Naive thymus-derived CD8-positive, alpha-beta T cell (primary cell): ENCODE measurements around the gene FRMPD3. TPM values are rescaled to one million over a fixed set of nuclear protein-coding genes. Genes with fewer than 3 reads are reported as not detected.
"Not testable (repeated sequence)": the region's sequence is repeated elsewhere in the genome, so short reads cannot be mapped to it uniquely, and the experiment has no call there.

Source experiments
- ATAC-seq, 2 donors: fragments of 150-1000 bp; cut with Tn5 transposase in 1 of 2; sonication (Bioruptor Pico), chemical (Tn5 transposase) in 1 of 2; 1 replicate in 1 of 2; 2 replicates in 1 of 2; pipeline ENCODE4 v1.10.0; 2021; ENCODE audit warnings: mild to moderate bottlenecking in 2 of 2, moderate library complexity in 2 of 2
- POLR2A ChIA-PET: fragments of 350-600 bp; sonication (Branson Sonifier 250); formaldehyde crosslinking; loops from one replicate; lab custom pipeline; 2021; ENCODE audit warnings: antibody characterized with exemption; lab: Charles Lee
- DNase-seq, 10 donors: peaks; one replicate each; pipeline versions ENCODE4 v3.0.0 to v3.0.0-alpha.2; 2020 to 2022
- H3K27ac Mint-ChIP-seq, 10 donors: one replicate each; pipeline ENCODE4 v1.8.0; 2020 to 2022; ENCODE audit warnings: mild to moderate bottlenecking in 10 of 10, mixed read lengths in 10 of 10, moderate library complexity in 4 of 10, inconsistent platforms in 1 of 10
- H3K27me3 Mint-ChIP-seq, 5 donors: one replicate each; pipeline ENCODE4 v1.8.0; 2021 to 2022; ENCODE audit warnings: mixed read lengths in 5 of 5
- H3K36me3 Mint-ChIP-seq, 3 donors: one replicate each; pipeline ENCODE4 v1.8.0; 2020 to 2022; ENCODE audit warnings: mixed read lengths in 3 of 3, mild to moderate bottlenecking in 2 of 3, inconsistent platforms in 1 of 3
- H3K4me1 Mint-ChIP-seq, 4 donors: one replicate each; pipeline ENCODE4 v1.8.0; 2021 to 2022; ENCODE audit warnings: mixed read lengths in 4 of 4
- H3K4me3 Mint-ChIP-seq, 10 donors: one replicate each; pipeline ENCODE4 v1.8.0; 2020 to 2022; ENCODE audit warnings: mild to moderate bottlenecking in 10 of 10, mixed read lengths in 10 of 10, moderate library complexity in 6 of 10, inconsistent platforms in 1 of 10
- H3K9me3 Mint-ChIP-seq, 9 donors: one replicate each; pipeline ENCODE4 v1.8.0; 2020 to 2022; ENCODE audit warnings: mixed read lengths in 9 of 9, mild to moderate bottlenecking in 3 of 9, inconsistent platforms in 1 of 9, moderate library complexity in 1 of 9
- polyA plus RNA-seq, 3 donors: library from polyadenylated mRNA; unstranded; fragments of 300-500 nt; fragmentation: Illumina TruSeq; gene quantifications; one replicate each; pipeline ENCODE4 v1.2.3, GENCODE V29; 2021
- total RNA-seq, 8 experiments: library from RNA in 2 of 8; stranded (reverse) in 2 of 8; gene quantifications; one replicate each; pipeline ENCODE4 v1.2.3 and lab custom pipeline; 2021 to 2026

FRMPD3 gene
- total and polyA plus RNA-seq, 5 experiments from 2014 or later, result 0.10 to 0.13 (median 0.11) TPM; not detected in 2

DNA sequence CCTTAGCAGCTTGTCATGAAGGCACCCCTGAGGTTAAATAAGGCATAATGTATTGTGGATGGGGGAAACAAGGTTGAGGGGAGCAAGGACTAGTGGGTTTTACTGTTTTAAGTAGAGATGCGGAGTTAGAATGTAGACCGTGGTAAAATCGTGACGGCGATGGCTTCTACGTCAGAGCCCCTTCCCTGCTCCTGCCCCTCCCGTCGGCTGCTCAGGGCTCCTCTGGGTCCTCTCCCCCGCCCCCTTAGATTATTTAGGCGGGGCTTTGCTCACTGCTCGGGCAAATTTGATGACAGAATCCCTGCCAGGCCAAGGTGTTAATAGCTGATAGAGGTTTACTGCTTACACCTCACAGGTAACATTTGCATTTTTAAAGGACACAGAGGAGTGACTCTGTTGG lies 2.3 kb downstream of the FRMPD3 start:
- Mint-ChIP-seq H3K4me3 (peak overlapping the region in 6 of 10 donors; percentile 6 to 88 (median 65)), H3K36me3 (peaks cover 0 to 2% (median 0%) of the 10 kb centered on the region in 3 donors), H3K9me3 (peaks cover 0 to 4% (median 0%) of the 10 kb centered on the region in 9 donors), H3K4me1 (peaks cover 9 to 24% (median 17%) of the 10 kb centered on the region in 4 donors), H3K27ac (peak overlapping the region in 1 of 10 donors; percentile 90), H3K27me3 (peaks cover 6 to 54% (median 30%) of the 10 kb centered on the region in 5 donors)
- POLR2A ChIA-PET, result no interaction called here
- DNase-seq (peak in 1 of 10 donors; percentile 4), ATAC-seq (peak; percentile 35 to 43)

DNA sequence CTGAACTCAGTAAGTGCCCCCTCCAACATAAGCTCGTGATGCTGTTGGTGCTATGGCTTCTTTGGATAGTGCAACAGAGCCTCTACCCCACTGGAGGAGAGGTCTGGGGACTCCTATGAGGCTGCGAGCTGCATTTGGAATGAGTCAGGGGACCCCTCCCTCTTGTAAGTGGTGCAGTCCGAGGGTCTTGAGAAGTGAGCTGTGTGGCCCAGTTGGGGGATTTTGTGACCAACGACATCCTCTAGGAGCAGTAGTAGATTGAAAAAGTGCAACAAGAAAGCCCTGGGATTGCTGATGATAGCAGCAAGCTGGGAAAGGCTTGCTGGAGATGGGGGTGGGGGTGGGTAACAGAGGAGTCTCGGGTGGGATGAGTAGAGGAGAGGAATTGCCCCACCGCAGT lies 3.1 kb downstream of the FRMPD3 start:
- Mint-ChIP-seq H3K27me3 (peaks cover 6 to 48% (median 31%) of the 10 kb centered on the region in 5 donors), H3K4me3 (no peak overlapping the region), H3K36me3 (peaks cover 0 to 2% (median 0%) of the 10 kb centered on the region in 3 donors), H3K9me3 (peaks cover 0 to 4% (median 0%) of the 10 kb centered on the region in 9 donors), H3K4me1 (peaks cover 9 to 24% (median 17%) of the 10 kb centered on the region in 4 donors), H3K27ac (no peak overlapping the region)
- POLR2A ChIA-PET, result no interaction called here
- ATAC-seq (no peak), DNase-seq (no peak)

DNA sequence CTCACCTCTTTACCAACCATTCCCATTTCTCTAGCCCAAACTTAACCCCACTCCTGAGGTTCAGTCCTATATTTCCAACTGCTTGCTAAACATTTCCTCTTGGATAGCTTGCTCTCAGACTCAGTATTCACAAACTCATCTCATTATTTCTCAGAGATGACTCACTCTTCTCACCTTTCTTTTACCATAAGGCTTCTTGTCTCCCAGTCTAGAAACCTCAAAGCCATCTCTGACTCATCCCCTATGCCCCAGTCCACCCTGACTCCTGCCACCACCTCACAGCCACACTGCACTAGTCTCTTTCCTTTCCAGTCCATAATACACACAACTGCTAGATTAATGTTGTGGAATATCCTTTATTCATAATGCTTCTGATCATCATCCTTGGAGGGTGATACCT lies 4.8 kb downstream of the FRMPD3 start:
- DNase-seq (peak in 1 of 10 donors; percentile 27), ATAC-seq (no peak)

DNA sequence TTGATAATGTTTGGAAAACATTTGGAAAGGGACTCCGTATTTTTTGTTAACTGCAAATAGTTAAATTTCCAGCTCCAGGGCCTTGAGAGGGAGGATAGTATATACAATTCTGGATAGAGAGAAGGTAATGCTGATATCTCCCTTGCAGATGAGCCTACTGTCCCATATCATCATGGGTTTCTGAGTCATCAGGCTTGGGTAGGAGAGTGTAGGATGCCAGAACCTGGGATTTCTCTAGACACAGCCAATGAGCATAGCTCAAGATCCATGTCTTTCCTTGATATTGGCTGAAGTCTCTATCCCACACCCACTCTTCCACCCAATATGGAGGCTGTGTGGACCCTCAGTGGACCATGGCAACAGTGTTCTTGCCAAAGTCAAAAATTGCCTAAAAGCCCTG lies 7.8 kb downstream of the FRMPD3 start:
- Mint-ChIP-seq H3K36me3 (no peaks in the 10 kb centered on the region), H3K27me3 (peaks cover 3 to 34% (median 18%) of the 10 kb centered on the region in 5 donors), H3K9me3 (no peaks in the 10 kb centered on the region), H3K27ac (no peak overlapping the region), H3K4me1 (no peaks in the 10 kb centered on the region), H3K4me3 (no peak overlapping the region)
- DNase-seq (no peak), ATAC-seq (no peak)
- POLR2A ChIA-PET, result no interaction called here

More for the DNA sequence above, 4.8 kb downstream of the FRMPD3 start:
- H3K9me3 Mint-ChIP-seq, result peaks cover 0 to 4% (median 0%) of the 10 kb centered on the region in 9 donors
- H3K27ac Mint-ChIP-seq, result no peak overlapping the region
- peaks cover 7 to 16% (median 12%) of the 10 kb centered on the region in 4 donors for H3K4me1 Mint-ChIP-seq
- H3K4me3 Mint-ChIP-seq, result no peak overlapping the region
- POLR2A ChIA-PET, result no interaction called here
- H3K36me3 Mint-ChIP-seq, result peaks cover 0 to 2% (median 0%) of the 10 kb centered on the region in 3 donors
- peaks cover 10 to 44% (median 31%) of the 10 kb centered on the region in 5 donors for H3K27me3 Mint-ChIP-seq

DNA sequence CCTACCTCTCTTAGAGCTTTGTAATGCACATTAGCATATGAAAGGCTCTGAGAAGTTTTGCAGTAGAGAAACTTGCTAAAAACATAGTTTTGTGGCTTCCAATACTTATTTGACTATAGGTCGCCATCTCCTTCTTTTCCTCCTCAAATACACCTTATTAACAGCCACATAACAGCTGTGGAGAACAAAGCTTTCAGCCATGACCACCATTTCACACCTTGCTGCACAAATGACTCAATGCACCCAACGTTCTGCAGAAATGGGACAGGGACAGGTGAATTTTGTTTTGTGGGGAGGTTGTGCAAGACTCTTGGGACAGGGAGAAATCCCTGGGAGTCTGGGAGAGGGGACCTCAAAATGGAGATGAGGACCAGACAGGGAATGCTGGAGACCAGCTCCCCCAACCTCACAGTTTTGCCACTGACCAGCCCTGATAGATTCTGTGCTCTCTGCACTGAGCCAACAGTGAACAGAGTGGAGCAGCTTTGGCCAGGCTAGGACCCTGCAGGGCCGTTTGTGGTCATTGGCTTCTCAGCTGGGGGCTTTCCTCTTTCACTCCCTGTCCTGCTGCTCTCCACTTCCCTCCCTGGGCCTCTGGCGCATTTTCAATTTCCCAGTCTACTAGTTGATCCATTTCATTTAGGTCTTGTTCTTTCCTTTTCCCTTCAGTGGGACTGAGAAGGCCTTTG lies 16.6 kb downstream of the FRMPD3 start:
- H3K4me1 Mint-ChIP-seq, result no peaks in the 10 kb centered on the region
- no peaks in the 10 kb centered on the region for H3K36me3 Mint-ChIP-seq
- ATAC-seq, result no peak
- no peak for DNase-seq
- H3K27me3 Mint-ChIP-seq, result peaks cover 0 to 11% (median 5%) of the 10 kb centered on the region in 5 donors
- no peak overlapping the region for H3K27ac Mint-ChIP-seq
- H3K9me3 Mint-ChIP-seq, result no peaks in the 10 kb centered on the region
- POLR2A ChIA-PET, result no interaction called here
- H3K4me3 Mint-ChIP-seq, result no peak overlapping the region

DNA sequence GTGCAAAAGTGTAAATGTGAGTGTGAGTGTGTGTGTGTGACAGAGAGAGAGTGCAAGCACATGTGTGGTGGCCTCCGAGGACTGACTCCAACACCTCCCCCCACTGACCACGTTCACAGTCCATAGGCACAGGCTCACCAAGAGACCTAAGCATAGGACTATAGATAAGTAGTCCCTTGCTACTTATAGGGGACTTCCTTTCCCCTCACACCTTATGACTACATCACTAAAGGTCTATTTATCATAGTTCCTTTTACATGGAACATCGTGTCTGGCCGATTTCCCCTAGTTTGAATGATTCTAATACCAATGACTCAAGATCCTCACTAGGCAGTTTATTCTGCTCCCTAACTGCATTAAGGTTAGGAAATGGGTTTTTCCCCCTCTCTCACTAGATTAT lies 17.8 kb downstream of the FRMPD3 start:
- H3K27ac Mint-ChIP-seq, result no peak overlapping the region
- peaks cover 0 to 4% (median 2%) of the 10 kb centered on the region in 5 donors for H3K27me3 Mint-ChIP-seq
- DNase-seq, result no peak
- POLR2A ChIA-PET, result no interaction called here
- H3K4me3 Mint-ChIP-seq, result no peak overlapping the region
- no peaks in the 10 kb centered on the region for H3K36me3 Mint-ChIP-seq
- no peak for ATAC-seq
- peaks cover 0 to 3% (median 0%) of the 10 kb centered on the region in 9 donors for H3K9me3 Mint-ChIP-seq
- H3K4me1 Mint-ChIP-seq, result no peaks in the 10 kb centered on the region

DNA sequence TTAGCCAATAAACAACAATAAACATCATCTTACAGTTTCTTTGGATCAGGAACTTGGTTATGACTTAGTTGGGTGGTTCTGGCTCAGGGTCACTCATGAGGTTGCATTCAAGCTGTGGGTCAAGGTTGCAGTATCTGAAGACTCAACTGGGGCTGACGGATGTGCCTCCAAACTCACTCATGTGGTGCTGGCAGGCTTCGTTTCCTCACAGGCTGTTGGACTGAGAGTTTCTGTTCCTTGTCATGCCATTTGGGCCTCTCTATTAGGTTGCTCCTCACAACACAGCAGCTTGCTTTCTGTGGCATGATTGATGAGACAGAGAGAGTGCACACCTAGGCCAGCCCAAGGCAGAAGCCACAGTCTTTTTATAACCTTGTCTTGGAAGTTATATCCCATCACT lies 20.7 kb downstream of the FRMPD3 start:
- no peaks in the 10 kb centered on the region for H3K36me3 Mint-ChIP-seq
- ATAC-seq, result no peak
- POLR2A ChIA-PET, result no interaction called here

DNA sequence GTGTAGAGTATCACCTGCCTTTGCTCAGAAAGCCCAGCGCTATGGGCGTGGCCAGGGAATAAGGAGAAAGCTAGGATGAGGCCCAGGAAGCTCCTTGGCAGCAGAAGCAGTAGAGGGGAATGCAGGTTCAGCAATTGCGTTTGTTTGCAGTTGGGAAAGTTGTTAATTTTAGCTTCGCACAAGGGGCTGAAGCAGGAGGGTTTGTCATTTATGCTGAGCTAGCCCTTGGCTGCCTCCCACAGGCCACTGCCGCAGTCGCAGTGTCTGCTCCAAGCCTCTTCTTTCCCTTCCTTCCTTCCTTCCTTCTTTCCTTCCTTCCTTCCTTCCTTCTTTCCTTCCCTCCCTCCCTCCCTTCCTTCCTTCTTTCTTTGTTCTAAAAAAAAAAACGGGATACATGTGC lies 21.5 kb downstream of the FRMPD3 start:
- POLR2A ChIA-PET, result no interaction called here

More for the DNA sequence above, 20.7 kb downstream of the FRMPD3 start:
- Mint-ChIP-seq H3K4me1 (no peaks in the 10 kb centered on the region), H3K27ac (no peak overlapping the region), H3K27me3 (peaks cover 0 to 12% (median 4%) of the 10 kb centered on the region in 5 donors), H3K9me3 (peaks cover 0 to 3% (median 0%) of the 10 kb centered on the region in 9 donors), H3K4me3 (no peak overlapping the region)
- DNase-seq, result no peak

DNA sequence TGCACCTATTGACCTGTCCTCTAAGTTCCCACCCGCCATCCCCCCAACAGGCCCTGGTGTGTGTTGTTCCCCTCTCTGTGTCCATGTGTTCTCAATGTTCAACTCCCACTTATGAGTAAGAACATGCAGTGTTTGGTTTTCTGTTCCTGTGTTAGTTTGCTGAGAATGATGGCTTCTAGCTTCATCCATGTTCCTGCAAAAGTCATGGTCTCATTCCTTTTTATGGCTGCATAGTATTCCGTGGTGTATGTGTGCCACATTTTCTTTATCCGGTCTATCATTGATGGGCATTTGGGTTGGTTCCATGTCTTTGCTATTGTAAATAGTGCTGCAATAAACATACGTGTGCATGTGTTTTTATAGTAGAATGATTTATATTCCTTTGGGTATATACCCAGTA lies 22.0 kb downstream of the FRMPD3 start:
- POLR2A ChIA-PET, result not testable (repeated sequence)

More for the DNA sequence above, 21.5 kb downstream of the FRMPD3 start:
- Mint-ChIP-seq H3K36me3 (no peaks in the 10 kb centered on the region), H3K4me1 (no peaks in the 10 kb centered on the region), H3K27me3 (peaks cover 0 to 12% (median 4%) of the 10 kb centered on the region in 5 donors), H3K27ac (no peak overlapping the region), H3K9me3 (peaks cover 0 to 3% (median 0%) of the 10 kb centered on the region in 9 donors), H3K4me3 (no peak overlapping the region)
- no peak for ATAC-seq
- no peak for DNase-seq

DNA sequence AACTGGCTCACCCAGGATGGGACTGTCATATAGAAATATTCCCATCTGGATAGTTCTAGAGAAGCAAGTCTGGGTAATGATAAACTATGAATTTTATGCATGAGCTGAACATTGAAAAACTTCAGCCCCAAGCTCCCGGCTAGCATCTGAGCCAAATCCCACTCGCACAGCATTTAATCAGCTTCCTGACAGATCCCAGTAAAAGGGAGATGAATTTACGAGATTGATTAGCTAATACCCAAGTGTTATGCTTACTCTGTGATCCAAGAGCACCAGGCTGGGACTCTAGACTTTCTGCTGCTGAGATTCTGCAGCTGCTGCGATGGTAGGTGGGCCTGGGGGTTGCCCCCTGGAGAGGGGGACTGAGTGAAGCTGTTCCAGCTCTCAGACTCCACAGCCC lies 28.0 kb downstream of the FRMPD3 start:
- Mint-ChIP-seq H3K4me1 (peaks cover 0 to 2% (median 0%) of the 10 kb centered on the region in 4 donors), H3K27ac (no peak overlapping the region), H3K9me3 (no peaks in the 10 kb centered on the region), H3K36me3 (no peaks in the 10 kb centered on the region), H3K4me3 (no peak overlapping the region), H3K27me3 (peaks cover 0 to 12% (median 7%) of the 10 kb centered on the region in 5 donors)
- DNase-seq, result no peak
- POLR2A ChIA-PET, result no interaction called here
- no peak for ATAC-seq

More for the DNA sequence above, 22.0 kb downstream of the FRMPD3 start:
- not testable (repeated sequence) for H3K9me3 Mint-ChIP-seq, ATAC-seq, H3K4me3 Mint-ChIP-seq, DNase-seq, H3K36me3 Mint-ChIP-seq, H3K27ac Mint-ChIP-seq, H3K4me1 Mint-ChIP-seq
- peaks cover 0 to 12% (median 4%) of the 10 kb centered on the region in 5 donors for H3K27me3 Mint-ChIP-seq

DNA sequence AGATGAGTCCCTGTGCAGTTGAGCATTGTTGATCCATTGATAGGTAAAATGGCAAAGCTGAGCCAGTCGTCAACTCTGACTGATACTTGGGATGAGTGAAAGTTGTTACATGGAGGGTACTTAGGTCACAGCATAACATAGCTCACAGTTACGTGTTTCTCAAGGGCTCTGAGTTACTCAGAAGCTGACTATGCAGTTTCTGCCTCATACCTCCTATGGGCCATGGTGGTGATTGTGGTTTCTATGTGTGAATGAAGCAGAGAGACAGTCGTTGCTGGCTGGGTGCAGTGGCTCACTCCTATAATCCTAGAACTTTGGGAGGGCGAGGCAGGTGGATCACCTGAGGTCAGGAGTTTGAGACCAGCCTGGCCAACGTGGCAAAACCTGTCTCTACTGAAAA lies 30.8 kb downstream of the FRMPD3 start:
- no peaks in the 10 kb centered on the region for H3K36me3 Mint-ChIP-seq
- POLR2A ChIA-PET, result no interaction called here
- H3K9me3 Mint-ChIP-seq, result no peaks in the 10 kb centered on the region
- H3K27ac Mint-ChIP-seq, result no peak overlapping the region
- peaks cover 0 to 2% (median 0%) of the 10 kb centered on the region in 4 donors for H3K4me1 Mint-ChIP-seq
- ATAC-seq (no peak), DNase-seq (peak in 1 of 10 donors; percentile 19)
- peaks cover 0 to 4% (median 2%) of the 10 kb centered on the region in 5 donors for H3K27me3 Mint-ChIP-seq
- peak overlapping the region in 1 of 10 donors; percentile 54 for H3K4me3 Mint-ChIP-seq

DNA sequence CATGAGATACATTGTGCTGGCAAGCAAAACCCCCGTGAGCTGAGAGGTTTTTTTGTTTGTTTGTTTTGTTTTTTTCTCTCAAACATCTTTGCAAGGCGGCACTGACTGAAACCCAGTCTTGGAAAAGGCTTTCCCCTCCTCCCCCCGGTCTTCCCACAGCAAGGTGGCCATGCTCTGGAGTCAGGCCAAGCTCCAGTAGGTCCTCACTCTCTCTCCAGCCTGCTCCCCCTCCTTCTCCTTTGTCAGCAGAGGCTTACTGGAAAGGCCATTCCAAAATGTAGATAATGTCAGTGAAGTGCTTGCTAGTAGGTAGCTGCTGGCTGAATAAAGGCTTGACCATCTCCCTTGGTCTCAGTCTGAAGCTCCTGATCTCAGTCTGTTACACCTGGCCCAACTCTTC lies 32.6 kb downstream of the FRMPD3 start:
- H3K4me1 Mint-ChIP-seq, result peaks cover 0 to 2% (median 0%) of the 10 kb centered on the region in 4 donors
- DNase-seq (no peak), ATAC-seq (no peak)
- POLR2A ChIA-PET, result no interaction called here
- H3K36me3 Mint-ChIP-seq, result no peaks in the 10 kb centered on the region
- H3K9me3 Mint-ChIP-seq, result no peaks in the 10 kb centered on the region
- H3K27ac Mint-ChIP-seq, result no peak overlapping the region
- H3K27me3 Mint-ChIP-seq, result peaks cover 0 to 4% (median 2%) of the 10 kb centered on the region in 5 donors
- H3K4me3 Mint-ChIP-seq, result no peak overlapping the region

DNA sequence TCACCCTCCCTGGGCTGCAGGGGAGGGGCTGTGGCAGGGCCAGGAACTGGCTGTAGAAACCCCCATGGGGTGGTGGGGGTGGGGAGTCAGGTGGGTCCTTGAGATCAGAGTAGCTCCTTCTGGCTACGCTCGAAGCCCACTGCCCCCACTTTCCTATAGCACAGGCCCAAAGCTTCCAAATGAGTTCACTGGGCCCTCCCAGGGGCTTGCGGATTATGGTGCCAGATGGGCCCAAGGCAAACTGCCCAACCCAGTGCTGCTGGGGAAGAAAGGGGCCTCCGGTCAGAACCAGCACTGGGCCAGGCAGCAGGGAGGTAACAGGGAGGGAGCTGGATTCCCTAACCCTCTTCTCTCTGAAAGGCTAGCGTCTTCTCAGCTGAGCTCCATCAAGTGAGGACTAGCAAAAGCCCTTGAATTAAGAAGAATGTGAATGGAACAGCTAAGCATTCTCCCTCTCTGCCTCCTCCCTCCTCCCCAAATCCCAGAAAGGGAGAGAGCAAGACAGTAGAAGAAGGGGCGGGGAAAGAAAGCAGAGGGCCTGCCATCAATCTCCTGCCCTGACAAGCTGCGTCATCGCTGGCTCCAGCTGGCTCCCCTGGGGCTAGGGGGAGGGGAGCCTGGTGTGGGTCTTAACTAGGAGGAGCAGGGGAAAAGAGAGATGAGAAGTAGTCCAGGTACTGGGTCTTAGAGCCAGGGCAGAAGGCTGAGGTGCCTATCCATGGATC lies 34.7 kb downstream of the FRMPD3 start:
- ATAC-seq, result no peak
- Mint-ChIP-seq H3K27ac (no peak overlapping the region), H3K27me3 (peaks cover 0 to 4% (median 0%) of the 10 kb centered on the region in 5 donors), H3K36me3 (no peaks in the 10 kb centered on the region), H3K4me1 (peaks cover 0 to 2% (median 0%) of the 10 kb centered on the region in 4 donors), H3K9me3 (no peaks in the 10 kb centered on the region), H3K4me3 (no peak overlapping the region)
- DNase-seq, result no peak
- POLR2A ChIA-PET, result no interaction called here
